ENCODE data around the gene CCDC146. TPM values are rescaled to one million over a fixed set of nuclear protein-coding genes. Genes with fewer than 3 reads are reported as not detected.

The CCDC146 gene
- total and polyA plus RNA-seq, 4 donors, result 8.9 to 28.3 (median 17.8) TPM

GRCh38 chr7:77284616-77285015 lies 162.2 kb downstream of the CCDC146 start:
- H3K4me3 ChIP-seq (ENCODE audit: low read length in 2 of 2), result peak overlapping the region in 1 of 2 donors; percentile 34
- DNase-seq (no peak), ATAC-seq (ENCODE audit: low FRiP score) (no peak)
- peaks cover 1 to 4% of the 10 kb centered on the region in 2 donors for H3K4me1 ChIP-seq (ENCODE audit: control insufficient read depth in 1 of 2, insufficient read depth in 2 of 2, low read length in 2 of 2)
- no peaks in the 10 kb centered on the region for H3K9me3 ChIP-seq (ENCODE audit: control insufficient read depth, low read length)
- 18 to 24% methylated on average over 2 of the region's 2 CpGs for WGBS, 2 donors
- no peak overlapping the region for H3K27ac ChIP-seq (ENCODE audit: low read depth in 1 of 2, low read length in 2 of 2)
- intact Hi-C loops (cut with DNase I), result no loop called here
- no peaks in the 10 kb centered on the region for H3K36me3 ChIP-seq (ENCODE audit: control insufficient read depth in 1 of 2, insufficient read depth in 2 of 2, low read length in 1 of 2)
- H3K27me3 ChIP-seq (ENCODE audit: control insufficient read depth in 1 of 2, insufficient read depth in 2 of 2, low read length in 1 of 2), result no peaks in the 10 kb centered on the region

GRCh38 chr7:77288676-77289320 lies 166.4 kb downstream of the CCDC146 start:
- WGBS, 2 donors, result 33 to 36% methylated on average over 7 of the region's 7 CpGs
- H3K9me3 ChIP-seq (ENCODE audit: control insufficient read depth, low read length), result no peaks in the 10 kb centered on the region
- peak overlapping the region; percentile 24 to 34 for H3K27ac ChIP-seq (ENCODE audit: low read depth in 1 of 2, low read length in 2 of 2)
- intact Hi-C loops (cut with DNase I), result no loop called here
- DNase-seq, result no peak
- no peaks in the 10 kb centered on the region for H3K27me3 ChIP-seq (ENCODE audit: control insufficient read depth in 1 of 2, insufficient read depth in 2 of 2, low read length in 1 of 2)
- peaks cover 1 to 4% of the 10 kb centered on the region in 2 donors for H3K4me1 ChIP-seq (ENCODE audit: control insufficient read depth in 1 of 2, insufficient read depth in 2 of 2, low read length in 2 of 2)
- ATAC-seq (ENCODE audit: low FRiP score), result no peak
- H3K36me3 ChIP-seq (ENCODE audit: control insufficient read depth in 1 of 2, insufficient read depth in 2 of 2, low read length in 1 of 2), result peaks cover 6 to 7% of the 10 kb centered on the region in 2 donors
- H3K4me3 ChIP-seq (ENCODE audit: low read length in 2 of 2), result no peak overlapping the region

GRCh38 chr7:77289387-77289786 lies 167.0 kb downstream of the CCDC146 start:
- Histone ChIP-seq H3K4me3 (ENCODE audit: low read length in 2 of 2) (no peak overlapping the region), H3K27ac (ENCODE audit: low read depth in 1 of 2, low read length in 2 of 2) (peak overlapping the region; percentile 24 to 34), H3K36me3 (ENCODE audit: control insufficient read depth in 1 of 2, insufficient read depth in 2 of 2, low read length in 1 of 2) (peaks cover 6 to 7% of the 10 kb centered on the region in 2 donors), H3K9me3 (ENCODE audit: control insufficient read depth, low read length) (no peaks in the 10 kb centered on the region), H3K27me3 (ENCODE audit: control insufficient read depth in 1 of 2, insufficient read depth in 2 of 2, low read length in 1 of 2) (no peaks in the 10 kb centered on the region), H3K4me1 (ENCODE audit: control insufficient read depth in 1 of 2, insufficient read depth in 2 of 2, low read length in 2 of 2) (peaks cover 1 to 4% of the 10 kb centered on the region in 2 donors)
- intact Hi-C loops (cut with DNase I), result no loop called here
- DNase-seq, result no peak
- no peak for ATAC-seq (ENCODE audit: low FRiP score)
- 97 to 98% methylated on average over 3 of the region's 3 CpGs for WGBS, 2 donors

- peaks cover 1 to 4% of the 10 kb centered on the region in 2 donors for H3K4me1 ChIP-seq (ENCODE audit: control insufficient read depth in 1 of 2, insufficient read depth in 2 of 2, low read length in 2 of 2)
- H3K4me3 ChIP-seq (ENCODE audit: low read length in 2 of 2), result no peak overlapping the region
- intact Hi-C loops (cut with DNase I), result no loop called here
- peaks cover 6 to 7% of the 10 kb centered on the region in 2 donors for H3K36me3 ChIP-seq (ENCODE audit: control insufficient read depth in 1 of 2, insufficient read depth in 2 of 2, low read length in 1 of 2)
- no peak overlapping the region for H3K27ac ChIP-seq (ENCODE audit: low read depth in 1 of 2, low read length in 2 of 2)
- H3K27me3 ChIP-seq (ENCODE audit: control insufficient read depth in 1 of 2, insufficient read depth in 2 of 2, low read length in 1 of 2), result no peaks in the 10 kb centered on the region
- DNase-seq, result no peak
- no peak for ATAC-seq (ENCODE audit: low FRiP score)
- H3K9me3 ChIP-seq (ENCODE audit: control insufficient read depth, low read length), result no peaks in the 10 kb centered on the region
These were observed 168.0 kb downstream of the CCDC146 start for GRCh38 chr7:77290425-77290824.

GRCh38 chr7:77293046-77293445 lies 170.6 kb downstream of the CCDC146 start:
- peak overlapping the region in 1 of 2 donors; percentile 19 for H3K27ac ChIP-seq (ENCODE audit: low read depth in 1 of 2, low read length in 2 of 2)
- H3K4me3 ChIP-seq (ENCODE audit: low read length in 2 of 2), result no peak overlapping the region
- H3K36me3 ChIP-seq (ENCODE audit: control insufficient read depth in 1 of 2, insufficient read depth in 2 of 2, low read length in 1 of 2), result peaks cover 6 to 7% of the 10 kb centered on the region in 2 donors
- no peaks in the 10 kb centered on the region for H3K27me3 ChIP-seq (ENCODE audit: control insufficient read depth in 1 of 2, insufficient read depth in 2 of 2, low read length in 1 of 2)
- no peak for DNase-seq
- intact Hi-C loops (cut with DNase I), result no loop called here
- H3K4me1 ChIP-seq (ENCODE audit: control insufficient read depth in 1 of 2, insufficient read depth in 2 of 2, low read length in 2 of 2), result peaks cover 0 to 1% of the 10 kb centered on the region in 2 donors
- 76 to 85% methylated on average over 4 of the region's 4 CpGs for WGBS, 2 donors
- ATAC-seq (ENCODE audit: low FRiP score), result peak; percentile 15
- H3K9me3 ChIP-seq (ENCODE audit: control insufficient read depth, low read length), result no peaks in the 10 kb centered on the region

GRCh38 chr7:77295549-77295948 lies 173.1 kb downstream of the CCDC146 start:
- H3K27me3 ChIP-seq (ENCODE audit: control insufficient read depth in 1 of 2, insufficient read depth in 2 of 2, low read length in 1 of 2), result no peaks in the 10 kb centered on the region
- H3K9me3 ChIP-seq (ENCODE audit: control insufficient read depth, low read length), result no peaks in the 10 kb centered on the region
- H3K4me3 ChIP-seq (ENCODE audit: low read length in 2 of 2), result no peak overlapping the region
- H3K36me3 ChIP-seq (ENCODE audit: control insufficient read depth in 1 of 2, insufficient read depth in 2 of 2, low read length in 1 of 2), result peaks cover 6 to 7% of the 10 kb centered on the region in 2 donors
- ATAC-seq (ENCODE audit: low FRiP score), result no peak
- no peak for DNase-seq
- H3K4me1 ChIP-seq (ENCODE audit: control insufficient read depth in 1 of 2, insufficient read depth in 2 of 2, low read length in 2 of 2), result no peaks in the 10 kb centered on the region
- intact Hi-C loops (cut with DNase I), result no loop called here
- WGBS, 2 donors, result 95 to 96% methylated on average over 2 of the region's 2 CpGs
- no peak overlapping the region for H3K27ac ChIP-seq (ENCODE audit: low read depth in 1 of 2, low read length in 2 of 2)

GRCh38 chr7:77306231-77307067 lies 184.0 kb downstream of the CCDC146 start:
- 78 to 81% methylated on average over 17 of the region's 17 CpGs for WGBS, 2 donors
- no peak for ATAC-seq (ENCODE audit: low FRiP score)

GRCh38 chr7:77308792-77309191 lies 186.4 kb downstream of the CCDC146 start:
- ATAC-seq (ENCODE audit: low FRiP score) (peak; percentile 48), DNase-seq (no peak)
- Histone ChIP-seq H3K36me3 (ENCODE audit: control insufficient read depth in 1 of 2, insufficient read depth in 2 of 2, low read length in 1 of 2) (no peaks in the 10 kb centered on the region), H3K9me3 (ENCODE audit: control insufficient read depth, low read length) (no peaks in the 10 kb centered on the region), H3K4me1 (ENCODE audit: control insufficient read depth in 1 of 2, insufficient read depth in 2 of 2, low read length in 2 of 2) (peaks cover 0 to 13% of the 10 kb centered on the region in 2 donors), H3K27ac (ENCODE audit: low read depth in 1 of 2, low read length in 2 of 2) (peak overlapping the region; percentile 10 to 34), H3K27me3 (ENCODE audit: control insufficient read depth in 1 of 2, insufficient read depth in 2 of 2, low read length in 1 of 2) (no peaks in the 10 kb centered on the region), H3K4me3 (ENCODE audit: low read length in 2 of 2) (no peak overlapping the region)
- intact Hi-C loops (cut with DNase I), result no loop called here
- 13 to 15% methylated on average over 4 of the region's 4 CpGs for WGBS, 2 donors

More at GRCh38 chr7:77306231-77307067, 184.0 kb downstream of the CCDC146 start:
- Histone ChIP-seq H3K9me3 (ENCODE audit: control insufficient read depth, low read length) (no peaks in the 10 kb centered on the region), H3K36me3 (ENCODE audit: control insufficient read depth in 1 of 2, insufficient read depth in 2 of 2, low read length in 1 of 2) (no peaks in the 10 kb centered on the region), H3K4me1 (ENCODE audit: control insufficient read depth in 1 of 2, insufficient read depth in 2 of 2, low read length in 2 of 2) (peaks cover 0 to 2% of the 10 kb centered on the region in 2 donors), H3K4me3 (ENCODE audit: low read length in 2 of 2) (no peak overlapping the region), H3K27ac (ENCODE audit: low read depth in 1 of 2, low read length in 2 of 2) (no peak overlapping the region), H3K27me3 (ENCODE audit: control insufficient read depth in 1 of 2, insufficient read depth in 2 of 2, low read length in 1 of 2) (no peaks in the 10 kb centered on the region)
- no peak for DNase-seq
- intact Hi-C loops (cut with DNase I), result no loop called here

Measured in aorta (tissue), 5 donors.